Measurements from ENCODE around the gene POGZ.
A peak's percentile ranks its signal among the peaks of the same experiment; 100 is the strongest.
"Not testable (repeated sequence)": the region's sequence is repeated elsewhere in the genome, so short reads cannot be mapped to it uniquely, and the experiment has no call there.

Gene POGZ

DNA sequence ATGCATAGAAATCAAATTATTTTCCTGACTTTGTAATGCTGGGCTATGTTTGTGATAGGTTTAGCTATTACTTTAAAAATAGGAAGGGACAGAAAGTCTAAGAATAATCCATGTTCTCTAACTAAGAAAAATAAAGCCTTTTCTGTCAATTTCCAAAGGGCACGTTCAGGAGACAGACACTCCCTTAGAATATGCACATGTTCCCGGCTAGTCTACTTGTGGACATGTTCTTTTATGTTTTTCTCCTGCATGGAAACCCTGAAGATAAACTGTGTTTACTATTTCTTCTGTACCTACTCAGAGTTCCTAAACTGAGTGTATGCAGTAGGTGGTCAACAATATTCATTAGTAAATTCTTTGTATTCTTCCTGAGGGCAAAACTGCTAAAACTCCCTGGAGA is 47.4 kb downstream of the POGZ start:
- DNase-seq: no peak

DNA sequence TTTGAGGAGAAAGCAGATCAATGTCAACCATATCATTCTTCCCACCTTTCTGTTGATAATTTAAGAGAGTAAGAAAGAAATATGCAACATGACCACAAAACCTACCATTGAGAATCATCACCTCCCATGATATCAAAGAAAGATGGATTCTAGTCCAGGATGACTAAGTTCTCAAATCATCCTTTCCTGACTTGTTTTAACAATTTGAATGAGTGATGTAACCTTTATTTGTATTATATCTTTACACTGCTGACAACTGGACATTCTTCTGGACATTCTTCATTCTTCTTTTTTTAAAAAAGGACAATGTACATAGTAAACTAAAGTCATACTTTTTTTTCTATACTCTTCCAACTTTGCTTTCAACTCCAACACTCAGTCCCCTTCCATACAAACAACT is 50.4 kb downstream of the POGZ start:
- DNase-seq: no peak

DNA sequence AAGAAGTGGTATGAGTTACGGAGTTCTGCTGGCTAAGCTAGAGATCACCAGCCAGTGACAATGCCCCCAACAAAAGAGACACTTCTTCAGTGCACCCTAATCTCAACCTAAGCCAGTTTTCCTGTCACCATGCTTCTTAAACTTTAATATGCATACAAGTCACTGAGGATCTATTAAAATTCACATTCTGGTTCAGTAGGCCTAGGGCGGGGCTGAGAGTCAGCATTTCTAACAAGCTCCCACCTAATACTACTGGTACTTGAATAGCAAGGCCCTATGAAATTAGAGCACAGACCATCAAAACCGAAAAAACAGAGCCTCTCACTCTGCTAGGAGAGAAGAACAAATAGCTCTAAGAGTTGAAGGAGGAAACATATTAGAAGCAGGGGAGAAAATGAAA is 52.0 kb downstream of the POGZ start:
- DNase-seq: no peak

DNA sequence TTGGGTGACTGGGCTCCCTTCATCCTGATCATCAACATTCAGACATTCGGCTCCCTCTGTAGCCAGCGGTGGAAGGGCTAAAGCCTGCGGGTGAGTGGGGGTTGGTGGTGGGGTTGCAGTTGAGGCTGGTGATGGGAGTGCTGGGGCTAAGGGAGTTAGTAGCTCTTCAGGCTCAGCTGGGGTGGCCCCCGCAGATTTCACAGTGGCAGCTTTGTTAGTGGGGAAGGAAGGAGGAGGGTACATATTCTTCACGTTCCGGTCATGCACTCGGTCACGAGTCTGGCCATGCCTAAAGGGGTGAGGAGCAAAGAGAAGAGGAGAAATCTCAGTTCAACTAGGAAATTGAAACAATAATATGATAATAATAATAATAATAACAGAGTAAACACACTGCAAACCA is 53.1 kb downstream of the POGZ start:
- no peak for DNase-seq

DNA sequence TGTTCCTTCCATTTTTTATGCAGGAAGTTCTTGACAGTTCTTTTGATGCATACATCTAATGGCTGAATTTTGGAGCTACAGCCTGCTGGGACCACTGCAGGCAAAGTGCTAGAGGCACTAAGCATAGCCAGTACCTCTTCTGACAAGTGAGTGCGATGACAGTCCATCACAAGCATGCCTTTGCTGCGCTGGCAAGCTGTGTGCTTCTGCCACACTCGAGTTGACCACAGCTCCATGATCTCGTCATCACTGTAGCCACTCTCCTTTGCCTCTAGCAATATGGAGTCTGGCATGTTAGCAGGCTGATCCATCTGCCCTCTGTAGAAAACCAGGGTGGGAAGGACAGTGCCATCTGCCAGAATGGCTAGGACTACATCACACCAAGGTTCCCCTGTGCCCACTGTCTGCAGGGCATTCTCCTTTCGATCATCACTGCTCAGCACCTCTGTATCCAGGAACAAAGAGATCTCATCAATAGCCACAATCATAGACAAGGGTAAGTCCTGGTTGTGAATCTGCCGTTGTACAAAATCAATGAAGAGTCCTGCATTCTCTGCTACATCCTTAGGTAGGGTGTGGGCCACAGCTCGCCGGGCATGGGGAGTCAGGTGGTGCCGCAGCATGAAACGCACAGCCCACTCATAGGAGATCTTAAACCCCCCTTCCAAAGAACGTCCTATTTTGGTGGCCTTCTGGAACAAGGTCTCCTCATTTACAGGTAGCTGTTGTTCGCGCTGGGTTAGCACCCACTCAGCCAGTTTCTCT is 53.9 kb downstream of the POGZ start:
- no peak for DNase-seq

DNA sequence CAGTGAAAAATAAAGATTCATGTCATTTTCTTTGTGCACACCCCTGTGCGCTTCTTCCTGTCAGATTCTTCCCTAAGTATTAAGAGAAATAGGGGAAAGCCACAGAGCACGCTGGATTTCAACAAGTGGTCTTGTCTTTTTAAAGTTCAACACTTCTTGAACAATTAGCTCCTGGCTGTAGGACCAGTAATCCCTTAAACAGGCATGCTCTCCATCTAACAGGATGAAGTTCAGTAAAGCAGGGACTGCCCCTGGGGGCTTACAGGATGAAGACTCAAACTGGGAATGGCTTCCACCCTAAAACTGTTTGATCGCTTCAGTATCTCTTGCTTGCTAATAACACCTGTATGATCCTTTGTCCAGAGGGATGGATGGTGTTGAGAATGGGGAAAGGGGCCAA is 55.7 kb downstream of the POGZ start:
- no peak for DNase-seq

DNA sequence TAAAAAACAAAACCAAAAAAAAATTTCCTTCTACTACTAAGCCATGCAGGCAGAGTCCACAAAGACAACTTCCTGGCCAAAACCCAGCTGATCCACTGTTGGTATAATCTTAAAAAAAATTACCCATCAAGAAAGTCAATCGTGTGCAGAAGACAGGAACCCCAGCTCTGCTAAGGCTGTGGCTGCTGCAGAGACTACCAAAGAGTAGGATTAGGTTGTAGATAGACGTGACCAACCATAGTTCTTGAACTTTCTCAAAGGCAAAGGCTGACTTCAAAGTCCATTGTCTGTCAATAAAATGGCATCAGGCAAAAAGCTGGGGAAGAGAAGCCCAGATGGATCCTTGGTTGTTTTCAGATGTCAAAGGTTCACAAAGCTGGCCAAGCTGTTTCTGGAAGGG is 56.5 kb downstream of the POGZ start:
- no peak for DNase-seq

DNA sequence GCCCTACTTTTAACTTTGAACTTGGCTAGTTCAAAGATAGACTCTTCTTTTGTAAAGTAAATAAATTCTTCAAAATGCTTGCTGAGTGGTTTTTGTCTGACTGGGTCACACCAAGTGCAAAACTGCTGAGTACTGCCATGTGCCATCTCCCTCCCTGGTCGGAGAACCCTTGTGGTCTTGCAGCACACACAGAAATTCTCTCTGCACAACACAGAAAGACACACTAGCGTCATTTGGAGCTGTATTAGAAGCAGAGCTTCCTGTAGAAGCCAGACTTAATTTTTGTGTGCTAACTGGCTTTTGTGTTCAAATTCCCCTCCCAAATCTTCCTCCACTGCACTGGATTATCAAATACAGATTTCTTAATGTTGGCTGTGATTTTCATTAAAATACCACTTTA is 57.4 kb downstream of the POGZ start:
- DNase-seq: no peak

DNA sequence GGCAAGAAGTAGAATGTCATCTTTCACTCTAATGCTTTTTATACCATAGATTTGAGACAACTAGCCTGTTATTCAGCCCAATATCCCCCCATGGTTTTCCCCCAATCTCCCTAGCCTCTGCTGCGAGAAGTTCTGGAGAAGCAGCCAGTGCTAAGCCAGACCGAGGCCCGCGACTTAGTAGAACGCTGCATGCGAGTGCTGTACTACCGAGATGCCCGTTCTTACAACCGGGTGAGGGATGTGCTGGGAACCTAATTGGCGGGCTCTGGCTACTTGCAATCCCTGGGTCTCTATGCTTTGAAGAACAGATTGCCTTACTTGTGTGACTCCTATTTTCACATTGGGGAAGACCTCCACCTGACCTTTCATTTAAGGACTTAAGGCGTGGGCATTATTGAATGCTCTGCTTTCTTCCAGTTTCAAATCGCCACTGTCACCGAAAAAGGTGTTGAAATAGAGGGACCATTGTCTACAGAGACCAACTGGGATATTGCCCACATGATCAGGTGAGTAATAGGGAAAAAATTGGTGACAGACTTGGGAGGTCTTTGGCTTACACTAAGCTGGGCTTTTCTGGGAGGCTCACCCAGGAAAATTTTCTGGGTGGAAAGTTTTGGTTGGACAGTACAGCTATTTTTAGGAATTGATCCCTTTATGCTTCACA is 58.0 kb downstream of the POGZ start:
- DNase-seq: no peak

DNA sequence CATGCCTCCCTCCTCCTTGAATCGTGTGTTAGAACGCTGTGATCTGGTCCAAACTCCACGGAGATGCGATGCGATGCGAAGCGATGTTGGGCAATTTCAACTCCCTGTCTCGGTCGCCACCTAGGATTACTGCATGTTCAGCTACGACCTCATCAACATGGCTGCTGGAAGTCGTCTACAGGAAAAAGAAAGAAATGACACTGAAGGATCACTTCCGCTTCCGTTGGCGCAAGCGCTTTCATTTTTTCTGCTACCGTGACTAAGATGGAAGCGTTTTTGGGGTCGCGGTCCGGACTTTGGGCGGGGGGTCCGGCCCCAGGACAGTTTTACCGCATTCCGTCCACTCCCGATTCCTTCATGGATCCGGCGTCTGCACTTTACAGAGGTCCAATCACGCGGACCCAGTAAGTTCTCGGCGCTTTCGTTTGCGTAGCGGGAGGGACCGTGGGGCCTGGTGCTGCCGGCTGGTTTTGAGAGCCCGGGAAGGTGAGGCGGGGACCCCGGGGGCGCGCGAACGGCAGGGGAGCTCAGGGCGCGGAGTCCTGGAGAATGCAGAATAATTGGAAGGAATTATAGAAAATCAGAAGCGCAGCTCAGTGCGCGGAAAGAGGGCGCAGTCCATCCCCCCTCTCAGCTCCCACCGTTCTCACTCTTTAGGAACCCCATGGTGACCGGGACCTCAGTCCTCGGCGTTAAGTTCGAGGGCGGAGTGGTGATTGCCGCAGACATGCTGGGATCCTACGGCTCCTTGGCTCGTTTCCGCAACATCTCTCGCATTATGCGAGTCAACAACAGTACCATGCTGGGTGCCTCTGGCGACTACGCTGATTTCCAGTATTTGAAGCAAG is 59.7 kb downstream of the POGZ start, which contains the start of gene PSMB4:
Gene PSMB4, plus strand, starts transcription at position 250 of the 848 bp plus-strand sequence. Its CDS starts 15 bp downstream, at position 265.
- DNase-seq: peak; percentile 75

DNA sequence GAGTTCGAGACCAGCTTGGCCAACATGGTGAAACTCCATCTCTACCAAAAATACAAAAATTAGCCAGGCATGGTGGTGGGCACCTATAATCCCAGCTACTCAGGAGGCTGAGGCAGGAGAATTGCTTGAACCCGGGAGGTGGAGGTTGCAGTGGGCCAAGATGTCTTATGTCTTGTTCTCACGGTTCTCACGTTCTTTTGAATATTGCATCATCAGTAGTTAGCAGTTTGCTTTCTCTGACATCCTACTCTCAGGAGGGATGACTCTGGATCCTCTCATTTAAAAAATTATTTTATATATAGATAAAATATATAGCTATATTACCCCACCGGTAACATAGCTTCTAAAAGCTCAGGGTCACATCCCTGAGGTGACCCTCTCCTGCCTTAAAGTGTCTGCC is 63.0 kb downstream of the POGZ start:
- not testable (repeated sequence) for DNase-seq

DNA sequence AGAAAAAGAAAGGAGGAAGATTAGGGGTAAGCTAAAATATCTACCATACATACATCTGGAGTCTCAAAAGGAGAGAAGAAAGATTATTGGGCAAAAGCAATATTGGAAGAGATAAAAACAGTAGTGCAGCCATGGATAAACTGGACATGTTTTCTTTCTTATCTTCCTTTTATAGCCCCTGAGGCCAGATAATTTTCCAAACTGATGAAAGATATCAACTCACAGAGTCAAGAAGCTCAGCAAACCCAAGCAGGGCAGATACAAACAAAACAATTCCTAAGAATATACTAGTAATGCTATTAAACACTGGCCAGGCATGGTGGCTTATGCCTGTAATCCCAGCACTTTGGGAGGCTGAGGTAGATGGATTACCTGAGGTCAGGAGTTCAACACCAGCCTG is 65.7 kb downstream of the POGZ start:
- no peak for DNase-seq

DNA sequence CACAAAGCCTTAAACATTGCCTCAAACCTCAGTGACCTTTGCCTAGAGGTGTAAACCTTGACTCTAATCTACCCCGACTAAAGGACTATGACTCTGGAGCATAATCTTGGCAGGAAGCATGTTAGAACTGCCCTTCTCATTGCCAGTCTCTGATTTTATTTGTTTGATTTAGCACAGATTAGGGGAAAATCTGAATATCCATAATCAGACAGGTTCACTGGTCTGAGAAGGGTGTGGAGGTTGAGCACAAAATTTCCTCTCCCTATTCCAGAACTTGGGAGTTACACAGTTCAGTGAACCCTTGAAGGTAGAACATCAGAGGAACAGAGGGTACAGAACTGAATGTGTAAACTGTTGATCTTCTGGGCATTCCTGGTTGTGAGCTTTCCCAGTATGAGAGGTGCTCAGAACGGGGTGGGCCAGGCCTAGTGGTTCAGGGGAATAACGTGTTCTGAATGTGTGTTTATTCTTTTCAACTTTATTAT is 68.2 kb downstream of the POGZ start:
- DNase-seq: no peak

DNA sequence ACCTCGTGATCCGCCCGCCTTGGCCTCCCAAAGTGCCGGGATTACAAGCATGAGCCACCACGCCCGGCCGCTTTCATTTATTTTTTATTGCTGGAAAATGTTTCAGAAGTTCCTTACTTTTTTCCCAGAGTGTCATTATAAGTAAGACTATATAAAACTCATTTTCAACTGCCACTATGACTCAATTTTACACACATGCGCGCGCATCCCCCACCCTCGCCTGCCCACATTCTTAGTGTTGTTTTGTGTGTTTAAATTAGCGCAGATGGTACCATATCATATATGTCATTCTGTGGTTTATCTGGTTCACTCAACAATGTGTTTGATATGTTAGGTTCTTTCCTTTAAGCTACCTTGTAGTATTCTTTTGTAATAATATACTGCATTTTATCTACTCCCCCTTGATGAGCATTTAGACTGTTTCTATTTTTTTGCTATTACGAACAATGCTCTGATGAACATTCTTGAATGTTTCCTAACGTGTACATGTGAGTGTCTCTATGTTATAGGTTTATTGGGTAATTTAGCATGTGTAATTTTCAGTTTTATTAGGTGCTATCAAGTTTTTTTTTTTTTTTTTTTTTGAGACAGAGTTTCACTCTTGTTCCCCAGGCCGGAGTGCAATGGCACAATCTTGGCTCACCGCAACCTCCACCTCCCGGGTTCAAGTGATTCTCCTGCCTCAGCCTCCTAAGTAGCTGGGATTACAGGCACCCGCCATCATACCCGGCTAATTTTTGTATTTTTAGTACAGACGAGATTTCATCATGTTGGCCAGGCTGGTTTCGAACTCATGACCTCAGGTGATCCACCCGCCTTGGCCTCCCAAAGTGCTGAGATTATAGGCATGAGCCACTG is 68.8 kb downstream of the POGZ start:
- DNase-seq: not testable (repeated sequence)

DNA sequence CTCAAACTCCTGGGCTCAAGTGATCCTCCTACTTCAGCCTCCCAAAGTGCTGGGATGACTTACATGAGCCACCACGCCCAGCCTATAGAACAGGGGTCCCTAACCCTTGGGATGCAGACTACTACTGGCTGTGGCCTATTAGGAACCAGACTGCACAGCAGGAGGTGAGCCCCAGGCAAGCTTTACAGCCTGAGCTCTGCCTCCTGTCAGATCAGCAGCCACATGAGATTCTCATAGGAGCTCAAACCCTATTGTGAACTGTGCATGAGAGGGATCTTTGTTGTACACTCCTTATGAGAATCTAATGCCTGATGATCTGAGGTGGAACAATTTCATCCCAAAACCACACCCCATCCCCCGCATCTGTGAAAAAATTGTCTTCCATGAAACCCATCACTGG is 73.3 kb downstream of the POGZ start:
- DNase-seq: no peak

DNA sequence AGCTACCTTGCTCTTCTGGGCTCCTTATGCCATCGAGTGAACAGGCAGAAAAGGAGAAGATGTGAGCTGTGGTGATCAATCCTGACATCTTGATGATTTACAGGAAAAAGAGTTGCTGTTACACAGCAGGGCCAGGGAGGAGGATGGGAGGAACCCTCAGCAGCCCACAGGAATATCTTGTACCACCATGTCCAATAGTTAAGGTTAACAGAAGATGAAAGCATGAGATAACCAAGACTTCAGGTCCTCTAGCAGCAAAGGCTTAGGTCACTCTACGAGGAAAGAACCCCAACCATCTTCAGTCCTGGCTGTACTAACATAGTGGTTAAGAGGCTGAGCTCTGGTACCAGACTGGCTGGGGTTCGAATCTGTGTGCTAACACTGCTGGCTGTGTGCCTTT is 74.7 kb downstream of the POGZ start:
- no peak for DNase-seq

DNA sequence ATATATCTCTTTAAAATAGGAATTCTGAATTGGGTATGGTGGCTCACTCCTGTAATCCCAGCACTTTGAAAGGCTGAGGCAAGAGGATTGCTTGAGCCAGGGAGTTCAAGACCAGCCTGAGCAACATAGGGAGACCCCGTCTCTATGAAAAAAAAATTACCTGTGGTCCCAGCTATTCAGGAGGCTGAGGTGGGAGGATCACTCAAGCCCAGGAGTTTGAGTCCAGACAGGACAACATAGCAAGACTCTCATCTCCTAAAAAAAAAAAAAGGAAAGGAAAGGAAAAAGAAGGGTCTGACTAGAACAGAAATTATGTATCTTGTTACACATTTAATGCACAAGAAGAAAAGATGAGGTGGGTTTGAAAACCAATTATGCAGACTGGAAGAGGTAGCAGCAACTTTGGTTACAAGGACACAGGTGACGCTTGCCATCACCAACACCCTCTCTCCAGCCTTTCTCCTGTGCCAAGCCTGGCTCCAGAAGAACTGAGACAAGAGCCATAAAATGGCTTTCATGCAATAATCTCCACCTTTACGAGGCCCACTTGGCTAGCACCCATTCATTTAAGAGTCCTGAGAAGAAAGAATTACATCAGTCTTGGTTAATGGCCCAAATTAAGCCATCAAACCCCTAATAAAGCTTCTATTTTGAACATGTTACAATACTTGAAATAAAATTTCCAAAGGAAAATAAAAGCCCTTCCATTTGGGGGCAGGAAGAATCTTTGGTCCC is 82.0 kb downstream of the POGZ start:
- DNase-seq: no peak

DNA sequence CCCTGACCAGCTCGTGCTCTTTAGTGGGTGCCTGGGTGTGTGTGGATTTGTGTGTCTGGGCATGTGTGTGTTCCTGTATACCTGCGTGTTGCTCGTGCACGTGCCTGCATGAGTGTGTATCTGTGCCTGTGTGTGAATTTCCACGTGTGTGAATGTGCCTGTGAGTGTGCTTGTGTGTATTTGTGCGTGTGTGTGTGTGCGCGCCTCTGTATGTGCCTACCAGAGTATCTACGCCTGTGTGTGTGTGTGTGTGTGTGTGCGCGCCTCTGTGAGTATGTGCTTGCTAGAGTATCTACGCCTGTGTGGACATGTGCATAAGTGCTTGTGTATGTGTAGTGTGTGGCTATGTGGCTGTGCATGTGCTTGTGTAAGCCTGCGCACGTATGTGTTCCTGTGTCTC is 86.1 kb downstream of the POGZ start:
- no peak for DNase-seq

DNA sequence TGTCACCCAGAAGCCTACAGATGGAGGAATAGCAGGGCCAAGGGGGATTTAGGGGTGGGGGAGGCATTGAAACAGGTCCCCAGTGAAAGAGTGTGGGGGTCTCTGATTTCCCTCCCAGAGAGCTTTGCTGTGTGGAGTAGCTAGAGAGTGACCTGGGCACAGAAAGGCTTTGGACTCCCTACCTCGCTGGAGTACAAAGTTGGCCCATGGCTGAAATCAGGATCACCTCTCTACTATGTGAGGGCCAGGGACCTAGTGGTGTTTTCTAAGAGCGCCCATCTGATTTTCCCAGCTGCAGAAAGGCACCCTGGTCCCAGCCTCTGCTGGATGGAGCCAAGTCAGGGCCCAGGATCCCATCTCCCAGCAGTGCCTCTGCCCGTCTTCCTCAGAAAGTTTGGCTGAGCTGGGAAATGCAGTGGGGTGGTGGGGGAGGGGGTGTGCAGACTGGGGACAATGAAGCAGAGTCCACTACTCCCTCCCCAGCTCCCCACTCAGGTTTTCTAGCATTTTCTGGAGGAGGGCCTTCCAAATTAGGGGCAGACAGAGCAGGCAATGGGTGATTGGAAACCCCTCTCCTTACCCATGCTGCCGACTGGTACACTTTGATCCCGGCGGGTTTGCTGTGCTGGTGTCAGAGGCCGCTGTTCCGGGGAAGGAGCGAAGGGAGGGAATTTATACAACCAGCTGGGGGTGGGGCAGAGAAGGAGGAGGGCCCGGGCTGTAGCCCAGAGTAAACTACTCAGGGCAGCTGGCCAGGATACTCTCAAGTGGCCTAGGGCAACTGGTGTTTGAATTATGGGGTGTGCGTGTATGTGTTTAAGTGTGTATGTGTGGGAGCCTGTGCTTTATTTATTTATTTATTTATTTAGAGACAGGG is 87.0 kb downstream of the POGZ start, which contains the start of gene SELENBP1:
Gene SELENBP1, minus strand, starts transcription at position 648 of the 877 bp plus-strand sequence. Its CDS starts 64 bp downstream, at position 584.
- DNase-seq: no peak

DNA sequence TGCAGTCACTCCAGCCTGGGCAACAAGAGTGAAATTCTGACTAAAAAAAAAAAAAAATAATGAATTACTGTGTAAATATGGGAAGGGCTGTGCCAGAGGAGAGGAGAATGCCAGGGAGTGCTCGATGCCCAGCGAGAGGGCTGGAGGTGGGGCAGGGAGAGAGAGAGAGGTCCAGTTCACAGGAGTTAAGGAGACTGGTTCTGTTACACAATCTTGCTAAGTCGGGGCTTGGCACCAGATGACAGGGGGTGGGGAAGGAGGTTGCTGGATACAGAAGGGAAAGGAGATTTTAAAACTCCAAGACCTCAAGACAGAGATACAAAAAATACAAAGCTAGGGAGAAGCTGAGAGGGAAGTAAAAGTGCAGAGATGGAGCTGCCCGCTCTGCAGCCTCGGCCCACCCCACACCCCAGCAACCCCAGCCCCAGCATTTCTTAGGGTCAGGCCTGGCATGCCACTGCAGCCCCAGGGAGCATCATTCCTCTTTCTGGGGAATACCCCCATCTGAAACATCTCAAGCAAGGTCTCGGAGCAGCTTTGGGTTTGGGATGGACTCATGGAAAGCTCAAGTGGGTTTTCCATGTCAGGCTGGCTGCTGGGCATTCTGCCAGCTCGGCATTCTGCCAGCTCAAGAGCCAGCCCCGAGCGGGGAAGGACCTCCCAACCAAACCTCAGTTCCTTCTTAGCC is 87.8 kb downstream of the POGZ start:
- no peak for DNase-seq

Data from KG1 (cell line).